ENCODE data around the gene SDK2. TPM values are rescaled to one million over a fixed set of nuclear protein-coding genes. Genes with fewer than 3 reads are reported as not detected.

The SDK2 gene
- total and polyA plus RNA-seq, 9 of the 15 experiments (the other 6 are each of a cell fraction or from before 2014, with no cell fraction given), result 0.04 TPM; not detected in 8

GRCh38 chr17:73435412-73435811 is 208.8 kb downstream of the SDK2 start (continued):
- no peak for TF ChIP-seq CCNT2 (IDR thresholded peaks at IDR 0.05; ENCODE audit: borderline replicate concordance, extremely low read depth, insufficient read length, low read depth, low read length)
- TF ChIP-seq ZNF707 (CRISPR knock-in tag; conservative IDR thresholded peaks at IDR 0.05), result no peak
- TF ChIP-seq NCOA4 (IDR thresholded peaks at IDR 0.05; ENCODE audit: partially characterized antibody), result no peak

- no peaks in the 10 kb centered on the region for H3K4me1 ChIP-seq (replicated peaks in 1 of 2; ENCODE audit: control insufficient read depth in 2 of 2, insufficient read depth in 2 of 2, low read length in 2 of 2)
- no TSS peak for BruUV-seq (replicated peaks)
- no peak overlapping the region for H3K27ac ChIP-seq (ENCODE audit: extremely low read depth, low read depth, low read length)
- ChIA-PET POLR2A (interaction anchor here (0.7 to 0.9 kb wide), 2 partner anchors 123 to 131 kb away, joined by 3 to 4 read pairs; no protein-coding TSS in a partner anchor), CTCF (ENCODE audit: low intra/inter-chr PET ratio) (no interaction called here)
- H3K9me1 ChIP-seq (ENCODE audit: control insufficient read depth, insufficient read depth, low read length), result no peaks in the 10 kb centered on the region
- intact Hi-C loops (cut with micrococcal nuclease), result no loop called here
- H3K27me3 ChIP-seq (ENCODE audit: control insufficient read depth in 2 of 2, insufficient read depth in 2 of 2, low read length in 2 of 2), result peaks cover 12 to 43% of the 10 kb centered on the region in 2 experiments; a peak in 4 of 5 replicates
- H3K9ac ChIP-seq (ENCODE audit: insufficient read depth in 1 of 2, low read depth in 2 of 2, low read length in 2 of 2), result no peak overlapping the region
- WGBS (ENCODE audit: insufficient coverage, low coverage, missing lambda C conversion rate), result 1% methylated on average over 8 of the region's 8 CpGs
- peaks cover 10% of the 10 kb centered on the region for H4K20me1 ChIP-seq (replicated peaks; ENCODE audit: control insufficient read depth, insufficient read depth, low read length)
- H3K4me2 ChIP-seq (ENCODE audit: insufficient read depth, low read length), result no peak overlapping the region
- FAIRE-seq (no peak), ATAC-seq (no peak), DNase-seq (ENCODE audit: extremely low read depth in 1 of 4, low spot score in 3 of 4) (no peak)
- no peaks in the 10 kb centered on the region for H3K9me3 ChIP-seq (replicated peaks; ENCODE audit: control insufficient read depth, insufficient read depth, low read depth, low read length)
- no peaks in the 10 kb centered on the region for H3K36me3 ChIP-seq (ENCODE audit: control insufficient read depth, insufficient read depth, low read length)
- H3K79me2 ChIP-seq (ENCODE audit: control insufficient read depth, insufficient read depth, low read length), result no peaks in the 10 kb centered on the region
- no peak overlapping the region for H3K4me3 ChIP-seq
- in situ Hi-C loops (cut with MboI), result loop anchor here (10.0 kb wide), 2 partner anchors 271 to 741 kb away; no protein-coding TSS in a partner anchor
- no peak overlapping the region for H2AFZ ChIP-seq (ENCODE audit: low read depth, low read length)
- TF ChIP-seq ZNF445 (CRISPR knock-in tag; IDR thresholded peaks at IDR 0.05; ENCODE audit: low read depth), result no peak
- TF ChIP-seq MCM2 (IDR thresholded peaks at IDR 0.05; ENCODE audit: low read depth), result no peak
- no peak for TF ChIP-seq CHD4 (IDR thresholded peaks at IDR 0.05; ENCODE audit: insufficient read depth, insufficient replicate concordance, low read depth, low read length, poor library complexity, severe bottlenecking)
- TF ChIP-seq ZBTB33 (CRISPR knock-in tag; IDR thresholded peaks at IDR 0.05), result no peak
- TF ChIP-seq CBX8 (IDR thresholded peaks at IDR 0.05; ENCODE audit: borderline replicate concordance, extremely low read depth, low read depth, low read length, poor library complexity, severe bottlenecking), result no peak
- TF ChIP-seq TRIM28 (IDR thresholded peaks at IDR 0.05), result no peak
- no peak for TF ChIP-seq ARID3A (IDR thresholded peaks at IDR 0.05; ENCODE audit: borderline replicate concordance, low read depth, low read length)
- no peak for TF ChIP-seq ZSCAN32 (CRISPR knock-in tag; IDR thresholded peaks at IDR 0.05)
- TF ChIP-seq BDP1 (IDR thresholded peaks at IDR 0.05; ENCODE audit: insufficient read depth, insufficient read length), result no peak
- no peak for TF ChIP-seq HNRNPUL1 (IDR thresholded peaks at IDR 0.05; ENCODE audit: low read length)
- TF ChIP-seq ZNF717 (CRISPR knock-in tag; IDR thresholded peaks at IDR 0.05), result no peak
- no peak for TF ChIP-seq RBM39 (optimal IDR thresholded peaks at IDR 0.05; ENCODE audit: low read depth, low read length)
- TF ChIP-seq TBP (optimal IDR thresholded peaks at IDR 0.05; ENCODE audit: low read depth, low read length), result no peak
Measured at GRCh38 chr17:73434154-73434553, 210.1 kb downstream of the SDK2 start.

All from K562 (cell line).